Stimulated activated CD4-positive, alpha-beta T cell treated with anti-CD3 and anti-CD28 coated beads, Interleukin-2, amount 100 ng/mL, for 48 hours (primary cell): ENCODE results near the gene DBX1.
"Not testable (repeated sequence)": the region's sequence is repeated elsewhere in the genome, so short reads cannot be mapped to it uniquely, and the experiment has no call there.

ENCODE experiments used
- DNase-seq, 2 donors: peaks; one replicate each; pipeline ENCODE4 v3.0.0-alpha.2; 2020

The DBX1 gene

GRCh38 chr11:20161230-20161918 is 1.1 kb upstream of the DBX1 start:
- no peak for DNase-seq

- no peak for DNase-seq
Measured at GRCh38 chr11:20159466-20160381, 551 bp downstream of the DBX1 start.

GRCh38 chr11:20158597-20159257 is 1.5 kb downstream of the DBX1 start:
- no peak for DNase-seq

DNA sequence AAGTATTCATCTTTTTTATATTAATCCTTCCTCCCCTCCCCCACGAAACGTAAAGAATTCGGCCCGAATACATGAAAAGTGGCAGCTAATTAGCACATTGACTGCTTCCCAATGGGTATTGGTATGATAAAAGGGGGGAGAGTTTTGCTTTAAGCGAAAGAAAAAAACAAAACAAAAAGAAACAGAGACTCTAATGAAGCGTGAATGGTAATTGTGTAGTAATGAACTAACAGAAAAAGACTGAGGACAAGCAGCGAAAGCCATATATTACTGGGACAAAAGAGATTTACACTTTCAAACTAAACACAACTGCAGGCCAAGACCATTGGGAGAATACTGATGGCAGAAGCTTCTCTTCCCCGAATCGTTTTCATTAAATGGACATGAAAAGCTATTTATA is 2.5 kb downstream of the DBX1 start:
- no peak for DNase-seq

- peak in 1 of 2 donors; percentile 17 for DNase-seq
Measured at GRCh38 chr11:20156876-20157613, 3.2 kb downstream of the DBX1 start.

DNA sequence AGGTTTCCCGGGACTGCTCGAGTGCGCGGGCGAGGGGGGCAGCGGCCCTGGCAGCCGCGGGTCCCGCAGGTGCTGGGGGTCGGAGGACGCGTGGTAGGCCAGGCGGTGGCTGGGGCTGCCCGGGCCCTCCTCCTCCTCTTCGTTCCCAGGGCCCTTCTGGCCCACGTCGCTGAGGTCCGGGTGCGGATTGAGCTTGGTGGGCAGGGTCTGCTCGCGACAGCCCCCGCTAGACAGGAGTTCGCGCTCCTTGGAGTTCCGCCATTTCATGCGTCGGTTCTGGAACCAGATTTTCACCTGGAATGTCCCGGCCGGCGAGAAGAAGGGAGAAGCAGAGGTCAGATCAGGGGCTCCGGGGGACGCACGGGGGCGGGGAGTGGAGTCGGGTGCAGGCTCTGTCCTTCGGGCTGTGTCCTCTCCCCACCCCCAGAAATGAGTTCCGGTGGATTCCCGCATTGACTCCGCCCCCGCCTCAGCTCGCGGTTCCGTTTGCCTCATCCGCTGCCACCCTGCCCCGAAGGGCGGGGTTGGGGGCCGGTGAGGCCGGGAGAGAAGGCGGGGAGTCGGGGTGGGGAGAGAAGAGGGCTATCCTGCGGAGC is 3.9 kb downstream of the DBX1 start:
- DNase-seq: peak in 1 of 2 donors; percentile 34

DNA sequence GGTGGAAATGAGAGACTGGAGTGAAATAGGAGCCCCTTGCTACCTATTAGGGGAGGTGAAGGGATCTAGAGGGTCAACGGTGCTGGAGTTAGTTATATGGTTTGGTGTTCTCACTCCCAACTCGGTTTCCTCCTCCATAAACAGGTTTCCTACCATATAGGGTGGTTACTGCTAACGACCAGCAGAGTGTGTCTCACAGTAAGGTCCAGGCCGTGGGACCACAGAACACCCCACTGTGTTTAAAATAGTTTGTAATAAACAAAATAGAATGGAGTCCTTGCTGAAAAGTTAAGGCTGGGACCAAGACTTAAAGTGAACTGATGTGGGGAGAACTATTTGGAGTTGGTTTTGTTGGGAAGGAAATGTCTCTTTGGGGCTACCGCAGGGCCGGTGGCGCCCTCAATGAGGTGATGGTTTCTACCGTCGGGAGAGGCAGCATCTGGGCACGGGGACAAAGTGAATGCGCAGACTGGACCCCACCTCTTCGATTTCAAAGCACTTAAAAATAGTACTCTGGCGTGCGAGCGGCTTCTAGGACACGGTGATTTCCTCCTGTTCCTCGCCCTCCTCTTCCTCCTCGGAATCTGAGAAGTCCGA is 4.5 kb downstream of the DBX1 start:
- DNase-seq: no peak

- no peak for DNase-seq
Measured at GRCh38 chr11:20154381-20154780, 5.9 kb downstream of the DBX1 start.

GRCh38 chr11:20138707-20139106 is 21.6 kb downstream of the DBX1 start:
- DNase-seq: no peak

GRCh38 chr11:20137637-20138036 is 22.6 kb downstream of the DBX1 start:
- no peak for DNase-seq

DNA sequence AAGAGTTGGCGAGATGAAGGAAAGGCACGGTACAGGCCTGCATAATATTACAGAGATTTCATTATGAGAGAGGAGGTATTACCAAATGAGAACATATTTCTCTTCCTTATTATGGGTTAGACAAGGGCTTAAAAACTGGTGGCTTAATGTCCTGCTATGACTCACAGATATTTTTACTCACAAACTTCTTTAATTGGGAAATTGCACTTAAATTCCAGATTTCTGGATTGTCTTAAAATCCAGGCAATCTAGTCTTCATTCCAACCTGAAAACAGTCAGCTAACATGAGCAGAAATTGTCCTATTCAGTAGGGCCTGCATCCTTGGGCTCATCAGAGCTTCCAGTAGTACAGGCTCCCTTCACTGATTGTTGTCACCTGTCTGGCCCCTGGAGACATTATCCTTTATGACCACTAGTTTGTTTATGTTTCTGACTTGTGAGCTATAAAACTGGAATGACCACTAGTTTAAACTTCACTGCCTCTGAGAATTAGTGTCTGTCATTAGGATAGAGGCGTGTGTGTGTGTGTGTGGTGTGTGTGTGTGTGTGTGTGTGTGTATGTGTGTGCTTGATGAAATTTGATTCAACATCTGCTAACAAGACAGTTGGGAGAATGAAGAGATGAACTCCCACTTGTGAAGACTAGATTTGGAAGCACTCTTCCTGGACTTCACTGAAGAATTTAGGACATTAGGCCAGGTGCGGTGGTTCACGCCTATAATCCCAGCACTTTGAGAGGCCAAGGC is 25.1 kb downstream of the DBX1 start:
- no peak for DNase-seq

GRCh38 chr11:20132667-20133039 is 27.6 kb downstream of the DBX1 start:
- DNase-seq: no peak

DNA sequence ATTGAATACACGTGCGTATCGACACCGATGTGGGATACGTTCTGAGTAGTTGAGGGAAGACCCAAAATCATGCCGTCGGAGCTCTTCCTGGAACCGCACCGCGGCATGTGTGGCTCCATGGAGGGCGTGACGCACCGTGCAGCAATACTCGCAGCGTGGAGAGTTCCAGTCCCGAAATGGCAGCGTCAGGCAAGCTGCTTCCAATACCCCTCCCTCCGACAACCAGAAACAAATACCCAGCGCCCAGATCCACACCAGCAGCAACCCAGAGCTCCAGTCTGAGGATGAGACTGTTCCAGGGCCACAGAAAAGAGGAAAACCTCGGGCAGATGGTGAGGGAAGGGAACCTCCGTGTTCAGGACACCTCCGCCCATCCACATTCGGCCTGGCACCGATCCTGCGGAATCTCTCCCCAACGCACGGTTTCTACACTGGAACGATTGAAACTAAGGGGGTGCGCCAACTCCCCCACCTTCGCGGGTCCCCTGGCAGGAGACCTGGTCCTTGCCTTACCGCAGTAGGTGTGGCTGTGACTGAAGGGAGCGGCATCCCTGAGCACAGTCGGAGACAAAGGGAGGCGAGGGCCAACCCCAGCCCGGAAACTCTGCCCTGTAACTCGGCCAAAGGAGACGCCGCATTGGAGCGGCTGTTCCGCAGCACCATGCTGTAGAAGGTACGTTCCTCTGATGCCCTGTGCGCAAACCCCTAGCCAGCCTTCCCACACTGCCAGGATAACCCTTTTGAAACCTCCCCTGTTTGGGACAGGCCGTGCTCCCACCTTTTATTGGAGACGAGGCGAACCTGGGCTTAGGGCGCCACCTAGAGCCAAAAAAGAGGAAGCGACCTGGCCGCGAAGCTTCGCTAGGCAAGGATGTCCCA is 28.2 kb downstream of the DBX1 start:
- DNase-seq: peak; percentile 41 to 44

DNA sequence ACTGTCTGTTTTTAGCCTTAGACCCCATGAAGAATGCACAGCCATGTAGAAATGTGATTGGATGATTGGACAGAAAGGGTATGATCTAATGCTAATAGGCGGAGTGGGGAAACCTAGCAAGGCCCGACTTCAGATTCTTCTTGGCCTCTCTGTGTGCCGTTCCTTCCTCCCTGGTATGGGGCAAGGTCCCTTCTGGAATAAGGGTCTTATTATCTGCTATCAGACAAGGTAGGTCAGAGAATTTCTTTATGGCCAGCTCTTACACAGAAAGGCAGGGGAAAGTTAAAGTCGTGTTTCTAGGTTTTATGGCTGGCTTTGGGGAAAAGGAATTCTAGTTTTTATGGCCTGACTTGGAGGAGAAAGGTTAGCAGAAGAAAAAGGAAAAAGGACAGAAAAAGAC is 30.6 kb downstream of the DBX1 start:
- DNase-seq: no peak

DNA sequence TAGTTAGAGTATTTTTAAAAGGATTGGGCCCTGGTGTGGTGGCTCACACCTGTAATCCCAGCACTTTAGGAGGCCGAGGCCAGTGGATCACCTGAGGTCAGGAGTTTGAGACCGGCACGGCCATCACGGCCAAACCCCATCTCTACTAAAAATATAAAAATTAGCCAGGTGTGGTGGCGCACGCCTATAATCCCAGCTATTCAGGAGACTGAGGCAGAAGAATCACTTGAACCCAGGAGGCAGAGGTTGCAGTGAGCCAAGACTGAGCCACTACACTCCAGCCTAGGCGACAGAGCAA is 31.8 kb downstream of the DBX1 start:
- DNase-seq: not testable (repeated sequence)

- DNase-seq: peak; percentile 77 to 80
Measured at GRCh38 chr11:20127671-20128527, 32.4 kb downstream of the DBX1 start.

DNA sequence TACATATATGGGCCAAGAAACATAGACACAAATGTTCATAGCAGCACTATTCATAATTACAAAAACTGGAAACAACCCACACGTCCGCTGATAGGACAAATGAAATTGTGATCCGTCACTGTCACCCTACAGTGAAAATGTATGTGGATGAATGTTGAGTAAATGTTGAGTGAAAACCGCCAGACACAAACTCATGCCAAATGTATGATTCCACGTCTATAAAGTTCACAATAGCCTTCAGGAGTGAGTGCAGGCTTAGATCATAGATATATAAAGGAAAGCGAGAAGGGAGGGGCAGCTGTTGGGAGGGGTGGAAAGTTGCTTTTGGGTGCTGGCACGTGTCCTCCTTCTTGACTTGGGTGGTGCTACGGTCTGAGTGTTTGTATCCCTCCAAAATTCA is 33.6 kb downstream of the DBX1 start:
- no peak for DNase-seq

- DNase-seq: no peak
Measured at GRCh38 chr11:20125927-20126326, 34.3 kb downstream of the DBX1 start.

- no peak for DNase-seq
Measured at GRCh38 chr11:20122131-20122530, 38.1 kb downstream of the DBX1 start.
